Vagina (tissue), 2 donors: ENCODE results near the gene PLCB1.

ENCODE experiments used
- CTCF ChIP-seq, 3 experiments: fragments of 450-650 bp in 2 of 3; fragments of 200-600 bp in 1 of 3; sonication (generic) in 1 of 3; IDR thresholded peaks; one replicate each; pipeline ENCODE4 v1.5.1; 2017 to 2019; ENCODE audit warnings: antibody characterized with exemption in 3 of 3, mild to moderate bottlenecking in 2 of 3, moderate library complexity in 2 of 3
- POLR2A ChIP-seq, 2 donors: fragments of 450-650 bp; IDR thresholded peaks; one replicate each; pipeline ENCODE4 v1.6.1; 2017; ENCODE audit warnings: antibody characterized with exemption in 2 of 2, mild to moderate bottlenecking in 2 of 2, moderate library complexity in 2 of 2

GRCh38 chr20:8089668-8090067, 42.4 kb upstream of the PLCB1 start:
- TF ChIP-seq POLR2A (IDR thresholded peaks at IDR 0.05) = no peak
- TF ChIP-seq CTCF (IDR thresholded peaks at IDR 0.05) = no peak
